ENCODE data around the gene SRBD1.

The SRBD1 gene

DNA sequence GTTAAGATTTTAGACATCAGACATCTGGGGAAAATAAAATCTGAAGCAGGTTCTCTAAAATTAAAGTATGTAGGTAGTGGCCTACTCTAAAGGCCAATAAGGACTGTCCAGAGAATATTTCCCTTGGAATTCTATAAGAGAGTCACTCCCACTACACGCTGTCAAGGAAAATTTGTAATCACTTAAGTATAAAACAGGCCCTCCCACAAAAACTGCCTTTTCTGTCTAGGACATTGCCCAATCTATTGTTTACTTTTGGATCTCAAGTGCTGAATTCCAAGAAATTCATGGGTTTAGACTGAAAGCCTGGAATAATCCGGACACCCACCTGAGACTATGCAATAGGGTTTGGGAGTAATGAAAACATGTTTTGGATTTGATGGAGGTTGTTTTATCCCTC, 1.7 kb upstream of the SRBD1 start:
- no peak overlapping the region for H3K4me3 ChIP-seq (ENCODE audit: low read depth, low read length)
- DNase-seq (ENCODE audit: low read depth), result no peak
- TF ChIP-seq, protein P1, sequence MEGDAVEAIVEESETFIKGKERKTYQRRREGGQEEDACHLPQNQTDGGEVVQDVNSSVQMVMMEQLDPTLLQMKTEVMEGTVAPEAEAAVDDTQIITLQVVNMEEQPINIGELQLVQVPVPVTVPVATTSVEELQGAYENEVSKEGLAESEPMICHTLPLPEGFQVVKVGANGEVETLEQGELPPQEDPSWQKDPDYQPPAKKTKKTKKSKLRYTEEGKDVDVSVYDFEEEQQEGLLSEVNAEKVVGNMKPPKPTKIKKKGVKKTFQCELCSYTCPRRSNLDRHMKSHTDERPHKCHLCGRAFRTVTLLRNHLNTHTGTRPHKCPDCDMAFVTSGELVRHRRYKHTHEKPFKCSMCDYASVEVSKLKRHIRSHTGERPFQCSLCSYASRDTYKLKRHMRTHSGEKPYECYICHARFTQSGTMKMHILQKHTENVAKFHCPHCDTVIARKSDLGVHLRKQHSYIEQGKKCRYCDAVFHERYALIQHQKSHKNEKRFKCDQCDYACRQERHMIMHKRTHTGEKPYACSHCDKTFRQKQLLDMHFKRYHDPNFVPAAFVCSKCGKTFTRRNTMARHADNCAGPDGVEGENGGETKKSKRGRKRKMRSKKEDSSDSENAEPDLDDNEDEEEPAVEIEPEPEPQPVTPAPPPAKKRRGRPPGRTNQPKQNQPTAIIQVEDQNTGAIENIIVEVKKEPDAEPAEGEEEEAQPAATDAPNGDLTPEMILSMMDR (IDR thresholded peaks at IDR 0.05; ENCODE audit: low read depth, low read length, missing control alignments), result no peak

DNA sequence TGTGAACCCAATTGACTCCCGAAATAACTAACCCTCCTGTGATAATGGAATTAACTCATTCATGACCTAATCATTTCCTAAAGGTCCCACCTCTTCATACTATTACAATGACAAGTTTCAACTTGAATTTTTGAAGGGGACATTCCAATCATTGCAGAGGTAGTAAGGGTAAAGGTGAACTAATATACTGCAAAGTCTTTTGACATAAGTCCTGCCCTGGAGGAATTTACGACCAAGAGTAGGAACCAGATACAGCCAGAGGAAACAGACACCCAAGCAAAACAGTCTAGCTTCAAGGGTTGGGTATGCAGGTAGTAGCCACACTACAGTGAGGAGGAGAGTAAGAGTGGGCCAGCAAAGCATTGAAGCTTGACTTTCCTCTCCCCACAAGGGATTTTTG, 1.2 kb upstream of the SRBD1 start:
- TF ChIP-seq, protein P1 (IDR thresholded peaks at IDR 0.05; ENCODE audit: low read depth, low read length, missing control alignments), result no peak
- no peak overlapping the region for H3K4me3 ChIP-seq (ENCODE audit: low read depth, low read length)
- DNase-seq (ENCODE audit: low read depth), result no peak

DNA sequence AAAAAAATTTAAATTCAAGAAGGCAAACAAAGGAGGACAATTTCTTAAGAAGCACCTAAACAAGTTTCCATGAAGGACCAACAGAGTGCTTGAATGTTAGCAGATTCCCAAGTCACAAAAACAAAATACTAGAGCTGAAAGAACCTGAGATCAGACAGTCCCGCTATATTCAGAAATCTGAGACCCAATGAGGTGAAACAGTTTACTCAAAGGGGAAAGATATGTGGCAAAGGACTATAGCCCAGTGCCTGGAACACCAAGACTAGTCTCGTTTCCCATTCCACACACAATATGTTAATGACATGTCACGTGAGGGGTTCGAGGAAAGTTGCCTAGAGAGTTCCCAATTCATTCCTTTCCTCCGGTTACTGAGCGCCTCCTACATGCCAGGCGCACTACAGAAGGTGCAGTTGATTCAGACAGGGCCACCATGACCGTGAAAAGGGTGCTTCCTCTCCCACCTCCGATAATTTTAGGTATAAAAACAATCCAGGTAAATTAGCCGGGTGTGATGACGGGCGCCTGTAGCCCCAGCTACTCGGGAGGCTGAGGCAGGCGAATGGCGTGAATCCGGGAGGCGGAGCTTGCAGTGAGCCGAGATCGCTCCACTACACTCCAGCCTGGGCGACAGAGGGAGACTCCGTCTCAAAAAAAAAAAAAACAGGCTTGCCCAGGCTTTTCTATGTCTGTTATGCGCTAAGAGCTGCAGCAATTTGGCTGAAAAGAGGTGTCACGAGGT, 617 bp downstream of the SRBD1 start:
- peak overlapping the region; percentile 83 for H3K4me3 ChIP-seq (ENCODE audit: low read depth, low read length)
- TF ChIP-seq, protein P1 (IDR thresholded peaks at IDR 0.05; ENCODE audit: low read depth, low read length, missing control alignments), result peak; percentile 9
- DNase-seq (ENCODE audit: low read depth), result no peak

DNA sequence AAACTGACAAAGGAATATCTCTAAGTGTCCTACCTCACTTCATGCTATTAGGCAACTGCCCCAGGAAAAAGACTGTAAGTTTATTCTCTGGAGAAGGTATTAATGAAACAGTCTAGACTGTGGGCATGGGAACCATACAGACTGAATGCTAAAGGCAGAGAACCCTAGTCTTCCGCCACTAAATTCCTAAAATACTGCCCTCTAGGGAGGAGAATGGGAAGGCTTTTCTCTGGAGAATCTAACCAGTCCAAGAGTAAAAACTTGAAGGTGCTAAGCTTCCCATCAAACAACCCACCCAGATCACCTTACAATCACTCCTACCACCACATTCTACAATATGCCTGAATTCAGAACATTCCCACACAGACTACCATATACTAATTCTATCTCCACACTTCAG, 3.4 kb downstream of the SRBD1 start:
- TF ChIP-seq, protein P1 (IDR thresholded peaks at IDR 0.05; ENCODE audit: low read depth, low read length, missing control alignments), result peak; percentile 24
- H3K4me3 ChIP-seq (ENCODE audit: low read depth, low read length), result no peak overlapping the region
- no peak for DNase-seq (ENCODE audit: low read depth)

DNA sequence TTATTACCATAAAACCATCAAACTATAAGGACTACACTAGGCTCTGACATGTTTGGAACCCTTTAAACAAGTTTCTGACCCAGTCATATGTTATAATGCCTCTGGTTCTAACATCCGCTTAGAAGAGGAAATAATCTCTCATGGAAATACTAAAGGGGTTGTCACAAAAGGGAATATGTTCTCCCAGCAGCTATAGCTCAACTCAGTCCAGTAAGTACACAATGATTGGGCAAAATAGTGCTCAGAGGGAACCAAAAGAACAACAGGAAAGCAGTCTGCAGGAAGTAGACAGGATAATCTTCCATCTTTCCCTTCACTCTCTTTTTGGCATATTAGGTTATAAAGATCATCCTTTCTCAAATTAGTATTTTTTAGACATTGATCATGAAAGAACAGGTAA, 4.3 kb downstream of the SRBD1 start:
- DNase-seq (ENCODE audit: low read depth), result no peak
- TF ChIP-seq, protein P1 (IDR thresholded peaks at IDR 0.05; ENCODE audit: low read depth, low read length, missing control alignments), result no peak

DNA sequence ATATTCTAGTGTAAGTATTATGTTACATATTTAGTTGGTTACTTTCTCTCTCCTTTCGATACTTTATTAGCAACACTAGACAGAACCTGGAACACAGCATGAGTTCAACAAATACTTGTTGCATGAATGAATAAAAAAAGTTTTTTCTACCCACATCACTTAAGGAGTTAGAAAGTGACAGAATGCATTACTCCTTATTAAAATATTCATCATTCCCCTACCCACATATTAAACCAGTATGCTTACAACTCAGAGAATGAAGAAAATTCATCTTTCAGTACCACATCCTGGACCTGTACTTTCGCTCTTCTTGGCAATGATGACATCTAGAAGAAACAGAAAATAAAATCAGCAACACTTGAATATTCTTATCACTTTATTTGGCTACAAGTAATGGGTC, 6.0 kb downstream of the SRBD1 start:
- TF ChIP-seq, protein P1 (IDR thresholded peaks at IDR 0.05; ENCODE audit: low read depth, low read length, missing control alignments), result no peak
- no peak overlapping the region for H3K4me3 ChIP-seq (ENCODE audit: low read depth, low read length)
- no peak for DNase-seq (ENCODE audit: low read depth)

More for the DNA sequence above, 4.3 kb downstream of the SRBD1 start:
- no peak overlapping the region for H3K4me3 ChIP-seq (ENCODE audit: low read depth, low read length)

DNA sequence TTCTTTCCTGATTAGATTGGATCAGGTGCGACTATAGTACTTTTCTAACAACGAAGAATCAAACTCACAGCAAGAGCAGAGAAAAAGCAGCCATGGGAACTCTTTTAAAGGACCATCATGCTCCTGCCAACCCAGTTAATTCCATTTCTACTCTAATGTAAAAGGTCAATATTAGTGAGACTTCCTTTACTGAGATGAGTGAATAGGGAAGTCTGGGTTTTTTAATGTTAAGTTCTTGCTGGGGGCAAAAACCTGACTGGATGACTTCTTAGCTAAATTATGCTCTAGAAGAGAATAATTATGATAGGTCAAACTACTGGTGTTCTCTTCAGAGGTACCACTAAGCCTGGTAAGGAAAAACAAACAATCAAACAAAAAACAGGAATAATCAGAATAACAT, 8.4 kb downstream of the SRBD1 start:
- H3K4me3 ChIP-seq (ENCODE audit: low read depth, low read length), result no peak overlapping the region
- TF ChIP-seq, protein P1 (IDR thresholded peaks at IDR 0.05; ENCODE audit: low read depth, low read length, missing control alignments), result no peak
- DNase-seq (ENCODE audit: low read depth), result no peak

Measured in GM12864 (cell line).